ENCODE results near the gene SYNRG. TPM values are rescaled to one million over a fixed set of nuclear protein-coding genes. Genes with fewer than 3 reads are reported as not detected.
A peak's percentile ranks its signal among the peaks of the same experiment; 100 is the strongest.

The SYNRG gene
- polyA plus RNA-seq, 1 of the 3 experiments (the other 2 are of a cell fraction): 8.9 TPM

DNA sequence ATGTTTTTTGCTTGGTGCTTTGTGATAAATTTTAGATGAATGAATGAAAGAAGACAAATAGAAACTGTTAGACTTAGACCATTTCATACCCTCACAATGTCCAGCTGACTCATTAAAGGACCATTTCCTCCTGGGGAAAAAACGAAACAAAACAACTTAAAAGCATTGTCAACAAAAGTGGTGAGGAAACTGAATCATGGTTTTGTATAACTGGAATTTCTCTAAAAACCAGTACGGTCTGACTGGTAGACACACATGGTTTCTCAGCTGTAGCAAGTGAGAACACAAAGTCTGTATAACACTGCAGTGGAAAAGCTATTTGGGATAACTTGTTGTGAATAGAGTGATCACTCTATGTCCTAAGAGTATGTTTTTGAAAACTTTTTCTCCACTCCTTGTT lies 39.3 kb upstream of the SYNRG start:
- H3K4me2 ChIP-seq: peak overlapping the region; percentile 55
- no peak for DNase-seq
- H3K79me2 ChIP-seq (ENCODE audit: insufficient read depth): no peaks in the 10 kb centered on the region
- H3K4me1 ChIP-seq (ENCODE audit: control insufficient read depth in 1 of 2, insufficient read depth in 2 of 2, low read depth in 1 of 2, low read length in 1 of 2): no peaks in the 10 kb centered on the region; a peak in 2 of 4 replicates
- peak overlapping the region; percentile 70 for H2AFZ ChIP-seq (ENCODE audit: low read depth)
- TF ChIP-seq, protein P1, sequence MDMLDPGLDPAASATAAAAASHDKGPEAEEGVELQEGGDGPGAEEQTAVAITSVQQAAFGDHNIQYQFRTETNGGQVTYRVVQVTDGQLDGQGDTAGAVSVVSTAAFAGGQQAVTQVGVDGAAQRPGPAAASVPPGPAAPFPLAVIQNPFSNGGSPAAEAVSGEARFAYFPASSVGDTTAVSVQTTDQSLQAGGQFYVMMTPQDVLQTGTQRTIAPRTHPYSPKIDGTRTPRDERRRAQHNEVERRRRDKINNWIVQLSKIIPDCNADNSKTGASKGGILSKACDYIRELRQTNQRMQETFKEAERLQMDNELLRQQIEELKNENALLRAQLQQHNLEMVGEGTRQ (IDR thresholded peaks at IDR 0.05; ENCODE audit: borderline replicate concordance, low read depth, low read length): no peak
- TF ChIP-seq EP300 (IDR thresholded peaks at IDR 0.05; ENCODE audit: borderline replicate concordance in 1 of 2, low read depth in 1 of 2, low read length in 1 of 2) (peak in 1 of 2 experiments; percentile 9; a peak in 1 of 4 replicates), SIN3A (IDR thresholded peaks at IDR 0.05; ENCODE audit: borderline replicate concordance, low read depth, low read length) (no peak), JUND (IDR thresholded peaks at IDR 0.05) (peak; percentile 52; the same call in 1 of the 2 replicates), FOSL2 (IDR thresholded peaks at IDR 0.05; ENCODE audit: borderline replicate concordance, low read depth) (peak; percentile 55; the same call in 1 of the 2 replicates), NFIC (IDR thresholded peaks at IDR 0.05; ENCODE audit: borderline replicate concordance) (no peak)
- H4K20me1 ChIP-seq (ENCODE audit: insufficient read depth): no peaks in the 10 kb centered on the region
- peak overlapping the region; percentile 12; the same call in 1 of the 2 replicates for H3K9ac ChIP-seq
- H3K27ac ChIP-seq (ENCODE audit: low read depth in 2 of 2, low read length in 1 of 2): peak overlapping the region in 1 of 2 experiments; percentile 55; a peak in 2 of 4 replicates
- peaks cover 5% of the 10 kb centered on the region for H3F3A ChIP-seq (replicated peaks; ENCODE audit: insufficient read depth)
- 7% methylated on average over 2 of the region's 2 CpGs for WGBS (ENCODE audit: low lambda C conversion rate)
- no peaks in the 10 kb centered on the region for H3K9me2 ChIP-seq
- ChIA-PET POLR2A (no interaction called here), CTCF (interaction anchor here (1.3 to 8.6 kb wide), 4 partner anchors 10 to 167 kb away, joined by 3 to 85 read pairs (median 4); no protein-coding TSS in a partner anchor)
- H3K4me3 ChIP-seq (ENCODE audit: low read depth in 2 of 2, low read length in 1 of 2): 0 out of 4 replicates have a peak overlapping the region, but pooled peaks of 1 of the 2 experiments have one; percentile 6
- H3K36me3 ChIP-seq (replicated peaks in 1 of 2; ENCODE audit: control insufficient read depth in 1 of 2, insufficient read depth in 2 of 2, low read length in 1 of 2): no peaks in the 10 kb centered on the region
- no peaks in the 10 kb centered on the region for H3K27me3 ChIP-seq (ENCODE audit: insufficient read depth)
- H3K9me3 ChIP-seq: no peaks in the 10 kb centered on the region

DNA sequence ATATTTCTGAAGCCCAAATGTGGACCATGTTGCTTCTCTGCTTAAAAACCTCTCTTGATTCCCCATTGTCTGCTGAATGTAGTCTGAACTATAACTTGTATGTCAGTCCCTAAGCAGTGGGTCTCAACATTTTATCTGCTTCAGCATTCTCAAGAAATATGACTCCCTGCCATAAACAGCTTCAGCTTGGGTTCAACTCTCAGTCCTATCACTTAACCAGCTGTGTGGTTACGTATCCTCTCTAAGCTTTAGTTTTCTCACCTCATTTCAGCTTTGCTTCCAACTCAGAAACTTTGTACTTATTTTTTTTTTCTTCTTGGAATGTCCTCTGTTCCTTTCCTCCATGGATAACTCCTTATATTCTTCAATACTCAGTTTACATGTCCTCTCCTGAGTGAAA lies 38.6 kb upstream of the SYNRG start:
- H3K4me3 ChIP-seq (ENCODE audit: low read depth in 2 of 2, low read length in 1 of 2): no peak overlapping the region
- H3K27me3 ChIP-seq (ENCODE audit: insufficient read depth): no peaks in the 10 kb centered on the region
- H3K27ac ChIP-seq (ENCODE audit: low read depth in 2 of 2, low read length in 1 of 2): peak overlapping the region in 1 of 2 experiments; percentile 55; a peak in 1 of 4 replicates
- CTCF ChIA-PET: interaction anchor here (1.5 to 8.6 kb wide), 3 partner anchors 120 to 167 kb away, joined by 3 to 85 read pairs (median 6); no protein-coding TSS in a partner anchor
- peaks cover 4% of the 10 kb centered on the region for H3K79me2 ChIP-seq (ENCODE audit: insufficient read depth)
- no peaks in the 10 kb centered on the region; a peak in 2 of 4 replicates for H3K4me1 ChIP-seq (ENCODE audit: control insufficient read depth in 1 of 2, insufficient read depth in 2 of 2, low read depth in 1 of 2, low read length in 1 of 2)
- H3K9ac ChIP-seq: no peak overlapping the region
- no peak for DNase-seq
- no peaks in the 10 kb centered on the region for H4K20me1 ChIP-seq (ENCODE audit: insufficient read depth)
- 0 out of 2 replicates have a peak overlapping the region, but pooled peaks have one; percentile 55 for H3K4me2 ChIP-seq
- H3K36me3 ChIP-seq (replicated peaks in 1 of 2; ENCODE audit: control insufficient read depth in 1 of 2, insufficient read depth in 2 of 2, low read length in 1 of 2): no peaks in the 10 kb centered on the region
- POLR2A ChIA-PET: no interaction called here
- no peaks in the 10 kb centered on the region for H3K9me2 ChIP-seq
- H3F3A ChIP-seq (replicated peaks; ENCODE audit: insufficient read depth): peaks cover 5% of the 10 kb centered on the region
- 85% methylated on average over 1 of the region's 1 CpG for WGBS (ENCODE audit: low lambda C conversion rate)
- TF ChIP-seq EP300 (IDR thresholded peaks at IDR 0.05; ENCODE audit: borderline replicate concordance in 1 of 2, low read depth in 1 of 2, low read length in 1 of 2) (no peak), YY1 (IDR thresholded peaks at IDR 0.05; ENCODE audit: low read depth) (no peak), TAF1 (IDR thresholded peaks at IDR 0.05; ENCODE audit: borderline replicate concordance, low read depth, low read length) (no peak), TEAD4 (IDR thresholded peaks at IDR 0.05; ENCODE audit: borderline replicate concordance, insufficient read depth) (no peak), TCF12 (IDR thresholded peaks at IDR 0.05) (no peak), FOXJ3 (CRISPR knock-in tag; IDR thresholded peaks at IDR 0.05) (no peak), FOSL2 (IDR thresholded peaks at IDR 0.05; ENCODE audit: borderline replicate concordance, low read depth) (no peak), RXRA (IDR thresholded peaks at IDR 0.05; ENCODE audit: borderline replicate concordance, low read depth) (no peak)
- TF ChIP-seq, protein P2, sequence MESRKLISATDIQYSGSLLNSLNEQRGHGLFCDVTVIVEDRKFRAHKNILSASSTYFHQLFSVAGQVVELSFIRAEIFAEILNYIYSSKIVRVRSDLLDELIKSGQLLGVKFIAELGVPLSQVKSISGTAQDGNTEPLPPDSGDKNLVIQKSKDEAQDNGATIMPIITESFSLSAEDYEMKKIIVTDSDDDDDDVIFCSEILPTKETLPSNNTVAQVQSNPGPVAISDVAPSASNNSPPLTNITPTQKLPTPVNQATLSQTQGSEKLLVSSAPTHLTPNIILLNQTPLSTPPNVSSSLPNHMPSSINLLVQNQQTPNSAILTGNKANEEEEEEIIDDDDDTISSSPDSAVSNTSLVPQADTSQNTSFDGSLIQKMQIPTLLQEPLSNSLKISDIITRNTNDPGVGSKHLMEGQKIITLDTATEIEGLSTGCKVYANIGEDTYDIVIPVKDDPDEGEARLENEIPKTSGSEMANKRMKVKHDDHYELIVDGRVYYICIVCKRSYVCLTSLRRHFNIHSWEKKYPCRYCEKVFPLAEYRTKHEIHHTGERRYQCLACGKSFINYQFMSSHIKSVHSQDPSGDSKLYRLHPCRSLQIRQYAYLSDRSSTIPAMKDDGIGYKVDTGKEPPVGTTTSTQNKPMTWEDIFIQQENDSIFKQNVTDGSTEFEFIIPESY (IDR thresholded peaks at IDR 0.05; ENCODE audit: borderline replicate concordance, low read depth): no peak
- peak overlapping the region; percentile 70 for H2AFZ ChIP-seq (ENCODE audit: low read depth)
- H3K9me3 ChIP-seq: no peaks in the 10 kb centered on the region

Measured in SK-N-SH (cell line).